Bronchial epithelial cell (primary cell): Measurements from ENCODE around the gene COL5A1. TPM values are rescaled to one million over a fixed set of nuclear protein-coding genes. Genes with fewer than 3 reads are reported as not detected.

Source experiments
- DNase-seq: peaks from one replicate; pipeline ENCODE4 v3.0.0-alpha.2; 2010; ENCODE audit warnings: low read depth
- FAIRE-seq: peaks from 2 replicates; lab custom pipeline; 2011; peaks lifted over from hg19 to GRCh38; lab: Jason Lieb, UNC
- H3K27me3 ChIP-seq: 2 replicates; pipeline ENCODE4 v1.5.1; 2011; ENCODE audit warnings: low read length; ENCODE audit not compliant: control insufficient read depth, insufficient read depth
- H3K36me3 ChIP-seq: 2 replicates; pipeline ENCODE4 v1.5.1; 2011; ENCODE audit warnings: low read length; ENCODE audit not compliant: control insufficient read depth, insufficient read depth
- H3K4me3 ChIP-seq: 2 replicates; pipeline ENCODE4 v1.5.1; 2011; ENCODE audit warnings: mild to moderate bottlenecking, low read depth, low read length, control low read depth
- CTCF ChIP-seq: IDR thresholded peaks from 2 replicates; pipeline ENCODE4 v1.5.1; 2011; ENCODE audit warnings: mild to moderate bottlenecking, moderate library complexity, low read length, control low read depth, inconsistent platforms; ENCODE audit not compliant: insufficient read depth, severe bottlenecking
- total RNA-seq: library from RNA; depleted of rRNA; stranded (reverse); fragments of >200 nt; gene quantifications from 2 replicates; pipeline ENCODE4 v1.2.1, GENCODE V29; 2014

The COL5A1 gene
- total RNA-seq, 1 donor from 2014 or later = 6.3 TPM

- Histone ChIP-seq H3K4me3 (no peak overlapping the region), H3K36me3 (no peaks in the 10 kb centered on the region), H3K27me3 (no peaks in the 10 kb centered on the region)
- TF ChIP-seq CTCF = no peak
- DNase-seq (no peak), FAIRE-seq (no peak)
Measured at GRCh38 chr9:134750450-134751155, 109.0 kb downstream of the COL5A1 start.

DNA sequence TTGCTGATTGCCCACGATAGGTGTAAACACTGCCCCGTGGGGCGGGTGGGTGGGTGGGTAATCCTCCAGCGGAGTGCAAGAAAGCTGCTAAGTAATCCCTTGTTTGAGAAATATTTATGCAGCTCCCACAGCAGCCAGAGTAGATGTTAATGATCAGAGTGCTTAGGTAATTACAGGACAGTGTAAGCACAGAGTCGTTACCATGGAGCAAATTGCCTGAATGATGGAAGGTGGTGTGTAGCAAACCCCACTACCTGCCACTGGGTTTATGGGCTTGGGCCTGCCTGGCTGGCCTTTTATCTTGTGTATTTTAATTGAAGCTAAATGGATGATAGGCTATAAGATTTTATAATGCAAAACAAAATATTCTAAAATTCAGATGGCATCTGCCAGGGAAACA is 110.0 kb downstream of the COL5A1 start:
- Histone ChIP-seq H3K36me3 (no peaks in the 10 kb centered on the region), H3K4me3 (no peak overlapping the region), H3K27me3 (no peaks in the 10 kb centered on the region)
- no peak for TF ChIP-seq CTCF
- FAIRE-seq (no peak), DNase-seq (no peak)

GRCh38 chr9:134752471-134753168 is 111.0 kb downstream of the COL5A1 start:
- Histone ChIP-seq H3K27me3 (no peaks in the 10 kb centered on the region), H3K4me3 (no peak overlapping the region), H3K36me3 (no peaks in the 10 kb centered on the region)
- no peak for DNase-seq
- no peak for TF ChIP-seq CTCF
- no peak for FAIRE-seq

GRCh38 chr9:134753191-134753590 is 111.6 kb downstream of the COL5A1 start:
- Histone ChIP-seq H3K27me3 (no peaks in the 10 kb centered on the region), H3K36me3 (no peaks in the 10 kb centered on the region), H3K4me3 (no peak overlapping the region)
- DNase-seq (no peak), FAIRE-seq (no peak)
- TF ChIP-seq CTCF = no peak

DNA sequence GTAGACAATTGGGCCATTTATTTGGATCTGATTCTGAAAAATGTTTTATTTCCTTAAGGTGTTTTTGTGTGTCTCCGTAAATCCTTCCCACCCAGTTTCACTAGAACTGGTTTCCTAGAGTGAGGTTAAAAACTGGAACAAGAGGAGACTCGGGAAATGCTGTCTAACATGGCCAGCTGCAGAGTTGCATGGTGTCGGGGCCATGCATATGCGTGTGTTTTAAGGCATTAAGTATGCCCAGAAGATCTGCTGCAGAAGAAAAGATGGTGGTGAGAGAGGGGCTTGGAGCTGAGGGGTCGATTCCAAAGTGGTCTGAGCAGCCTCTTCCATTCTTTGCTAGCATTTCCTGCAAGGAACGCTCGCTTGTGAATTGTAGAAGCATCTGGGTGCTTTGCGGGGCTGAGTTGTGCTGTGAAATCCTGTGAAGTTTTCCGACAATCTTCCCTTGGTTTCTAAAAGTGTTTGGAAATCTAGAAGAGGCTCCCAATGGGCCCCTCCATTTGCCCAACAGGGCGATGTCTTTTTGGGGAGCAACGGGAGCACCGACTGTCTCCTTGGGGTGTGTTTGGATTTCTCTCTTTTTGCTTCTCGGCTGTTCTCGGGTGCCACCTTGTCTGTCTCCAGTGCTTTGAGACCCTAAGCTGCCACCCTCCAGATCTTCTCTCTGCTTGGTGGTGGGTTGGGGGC is 113.8 kb downstream of the COL5A1 start:
- H3K4me3 ChIP-seq = no peak overlapping the region
- FAIRE-seq (no peak), DNase-seq (no peak)
- H3K27me3 ChIP-seq = no peaks in the 10 kb centered on the region
- H3K36me3 ChIP-seq = no peaks in the 10 kb centered on the region
- TF ChIP-seq CTCF = no peak
